AG04450 (cell line): Measurements from ENCODE around the gene GRB10. TPM values are rescaled to one million over a fixed set of nuclear protein-coding genes. Genes with fewer than 3 reads are reported as not detected.

ENCODE experiments used
- CTCF ChIA-PET: fragments of 300-600, 350-600 bp; formaldehyde crosslinking; extraction: SDS; loops from one replicate; lab custom pipeline; 2022; ENCODE audit warnings: antibody characterized with exemption, inconsistent platforms; lab: Charles Lee
- POLR2A ChIA-PET: fragments of 350-600 bp; formaldehyde crosslinking; extraction: SDS; loops from one replicate; lab custom pipeline; 2021; ENCODE audit warnings: antibody characterized with exemption, inconsistent platforms; lab: Yijun Ruan, JAX
- DNase-seq: peaks from one replicate; pipeline ENCODE4 v3.0.0-alpha.2; 2011; ENCODE audit warnings: low read depth, low spot score
- H3K27ac ChIP-seq: one replicate; pipeline ENCODE4 v1.5.1; 2012; ENCODE audit warnings: low read depth, low read length, control low read depth
- H3K27me3 ChIP-seq: one replicate; pipeline ENCODE4 v1.6.0; 2012; ENCODE audit warnings: low read length; ENCODE audit not compliant: control insufficient read depth, insufficient read depth
- H3K4me3 ChIP-seq: 2 replicates; pipeline ENCODE4 v1.5.1; 2011; ENCODE audit warnings: mild to moderate bottlenecking, low read depth, low read length, control low read depth
- H3K9me3 ChIP-seq: 2 replicates; pipeline ENCODE4 v1.5.1; 2012; ENCODE audit warnings: low read length; ENCODE audit not compliant: control insufficient read depth, insufficient read depth
- CTCF ChIP-seq: IDR thresholded peaks from 2 replicates; pipeline ENCODE4 v1.5.1; 2011; ENCODE audit warnings: low read depth, low read length, control low read depth, inconsistent platforms
- polyA plus RNA-seq: library from polyadenylated mRNA; depleted of rRNA; stranded (reverse); fragments of >200 nt; gene quantifications from 2 replicates; pipeline ENCODE4 v1.2.3, GENCODE V29; 2011

The GRB10 gene
- polyA plus RNA-seq, 1 experiment, result 8.0 TPM

DNA sequence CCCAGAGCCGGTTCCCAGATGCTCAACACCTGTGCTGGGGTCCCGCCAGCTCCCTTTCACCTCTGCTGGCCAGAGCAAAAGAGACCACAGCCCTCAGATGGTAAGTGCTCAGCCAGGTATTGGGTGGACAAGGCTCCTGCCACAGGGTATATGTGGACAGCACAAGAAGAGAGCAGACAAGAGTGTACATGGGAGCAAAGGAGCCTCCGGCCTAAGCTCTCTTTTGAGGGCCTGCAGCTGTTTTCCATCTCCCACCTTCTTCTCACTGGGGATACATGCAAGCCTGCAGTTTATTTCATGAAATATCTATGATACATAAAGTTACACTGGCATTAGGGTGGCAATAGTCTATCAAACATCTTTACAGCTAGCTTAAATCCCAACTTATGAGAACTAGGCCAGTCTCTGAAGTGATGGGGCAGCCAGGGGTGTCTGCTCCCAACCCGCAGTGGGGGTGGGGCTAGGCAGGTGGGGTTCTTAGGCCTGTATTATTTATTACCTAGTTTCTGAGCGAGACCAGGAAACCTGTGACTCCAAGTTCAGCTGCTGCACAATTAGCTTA lies 167.1 kb downstream of the GRB10 start:
- TF ChIP-seq CTCF, result no peak
- Histone ChIP-seq H3K27ac (no peak overlapping the region), H3K27me3 (no peaks in the 10 kb centered on the region), H3K4me3 (no peak overlapping the region), H3K9me3 (no peaks in the 10 kb centered on the region)
- ChIA-PET POLR2A (no interaction called here), CTCF (interaction anchor here (1.0 to 4.2 kb wide), 5 partner anchors 17 to 545 kb away, joined by 3 to 12 read pairs (median 4); no protein-coding TSS in a partner anchor)
- no peak for DNase-seq

DNA sequence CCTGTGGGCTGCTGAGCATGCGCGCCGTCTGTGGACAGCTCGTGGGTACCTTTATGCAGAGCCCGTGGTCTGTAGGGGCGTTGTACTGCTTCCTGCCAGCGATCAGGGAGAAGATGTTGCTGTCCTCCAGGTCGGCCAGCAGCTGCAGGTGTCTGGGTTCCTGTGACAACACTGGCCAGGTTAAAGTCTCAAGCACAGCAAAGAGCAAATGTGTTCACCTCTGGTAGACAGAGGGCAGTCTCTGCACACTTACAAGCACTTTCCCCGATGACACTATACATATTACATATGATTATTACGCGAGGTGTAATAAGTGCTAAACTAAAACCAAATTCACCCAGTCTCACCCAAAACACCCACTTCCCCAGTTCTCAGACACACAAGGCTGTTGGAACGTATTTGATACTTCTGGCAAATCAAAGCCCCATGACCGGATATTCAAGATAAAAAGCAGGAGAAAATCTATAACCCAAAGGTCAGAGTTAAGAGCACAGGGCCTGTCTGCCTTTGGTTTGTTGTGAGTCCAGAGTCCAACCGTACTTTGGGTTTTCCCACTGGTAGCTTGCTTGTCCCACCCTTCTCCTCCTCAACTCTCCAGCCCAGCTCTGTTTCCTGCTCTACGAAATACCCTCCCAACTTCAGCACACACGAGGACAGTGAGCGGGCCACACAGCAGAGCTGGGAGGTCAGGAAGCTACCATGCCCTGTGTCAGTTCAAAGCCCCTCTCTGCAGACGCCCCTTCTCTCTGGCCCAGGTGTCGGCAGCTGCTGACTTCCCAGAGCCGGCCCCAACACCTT lies 167.8 kb downstream of the GRB10 start:
- H3K9me3 ChIP-seq, result no peaks in the 10 kb centered on the region
- no peak overlapping the region for H3K27ac ChIP-seq
- DNase-seq, result no peak
- H3K27me3 ChIP-seq, result no peaks in the 10 kb centered on the region
- no peak overlapping the region for H3K4me3 ChIP-seq
- TF ChIP-seq CTCF, result 0 out of 2 replicates have a peak, but pooled peaks have one; percentile 2
- ChIA-PET POLR2A (no interaction called here), CTCF (interaction anchor here (0.6 to 4.2 kb wide), 7 partner anchors 18 to 546 kb away, joined by 3 to 12 read pairs (median 4); no protein-coding TSS in a partner anchor)

DNA sequence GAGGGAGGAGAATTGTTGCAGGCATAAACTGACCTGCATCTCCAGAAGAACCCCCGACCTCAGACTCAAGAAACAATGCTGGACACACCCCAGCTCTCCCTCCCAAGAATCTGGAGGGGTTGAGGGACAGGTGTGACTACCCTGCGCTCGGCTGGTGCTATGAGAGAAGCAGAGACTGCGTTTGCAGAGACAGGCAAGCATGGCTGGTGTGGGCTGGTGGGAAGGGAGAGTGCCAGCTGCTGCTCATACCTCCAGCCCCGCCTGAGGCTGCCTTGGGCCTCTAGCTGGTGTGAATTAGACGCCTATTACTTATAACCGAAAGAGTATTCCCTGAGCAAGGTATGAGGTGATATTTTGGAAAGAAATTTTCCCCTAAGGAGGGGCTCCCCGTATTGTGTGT lies 169.2 kb downstream of the GRB10 start:
- Histone ChIP-seq H3K4me3 (no peak overlapping the region), H3K27ac (no peak overlapping the region), H3K9me3 (no peaks in the 10 kb centered on the region), H3K27me3 (no peaks in the 10 kb centered on the region)
- ChIA-PET CTCF (interaction anchor here (1.0 kb wide), 1 partner anchor 455 kb away, joined by 3 read pairs; no protein-coding TSS in a partner anchor), POLR2A (no interaction called here)
- no peak for DNase-seq
- no peak for TF ChIP-seq CTCF

DNA sequence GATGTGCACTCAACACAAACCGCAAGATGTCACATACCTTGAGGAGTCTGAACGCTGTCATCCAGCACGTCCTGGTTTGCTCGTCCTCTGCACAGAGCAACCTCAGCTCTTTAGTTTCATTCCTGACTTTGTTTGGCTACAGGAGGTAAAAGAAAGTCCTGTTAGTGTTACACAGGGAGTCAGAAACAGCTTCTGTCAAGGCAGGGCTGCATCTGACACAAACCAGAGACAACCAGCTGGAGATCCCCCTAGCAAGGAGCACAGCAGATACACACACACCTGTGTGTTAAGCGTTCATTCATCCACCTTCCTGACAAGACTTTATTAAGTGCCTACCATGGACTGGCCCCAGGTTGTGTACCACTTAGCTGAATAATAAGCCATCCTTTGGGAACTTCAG lies 170.0 kb downstream of the GRB10 start:
- no peak for DNase-seq
- ChIA-PET CTCF (interaction anchor here (1.0 kb wide), 1 partner anchor 456 kb away, joined by 3 read pairs; no protein-coding TSS in a partner anchor), POLR2A (no interaction called here)
- H3K27me3 ChIP-seq, result no peaks in the 10 kb centered on the region
- no peaks in the 10 kb centered on the region for H3K9me3 ChIP-seq
- no peak overlapping the region for H3K27ac ChIP-seq
- no peak for TF ChIP-seq CTCF
- no peak overlapping the region for H3K4me3 ChIP-seq
